Measurements from ENCODE around the gene CCDC40.

DNA sequence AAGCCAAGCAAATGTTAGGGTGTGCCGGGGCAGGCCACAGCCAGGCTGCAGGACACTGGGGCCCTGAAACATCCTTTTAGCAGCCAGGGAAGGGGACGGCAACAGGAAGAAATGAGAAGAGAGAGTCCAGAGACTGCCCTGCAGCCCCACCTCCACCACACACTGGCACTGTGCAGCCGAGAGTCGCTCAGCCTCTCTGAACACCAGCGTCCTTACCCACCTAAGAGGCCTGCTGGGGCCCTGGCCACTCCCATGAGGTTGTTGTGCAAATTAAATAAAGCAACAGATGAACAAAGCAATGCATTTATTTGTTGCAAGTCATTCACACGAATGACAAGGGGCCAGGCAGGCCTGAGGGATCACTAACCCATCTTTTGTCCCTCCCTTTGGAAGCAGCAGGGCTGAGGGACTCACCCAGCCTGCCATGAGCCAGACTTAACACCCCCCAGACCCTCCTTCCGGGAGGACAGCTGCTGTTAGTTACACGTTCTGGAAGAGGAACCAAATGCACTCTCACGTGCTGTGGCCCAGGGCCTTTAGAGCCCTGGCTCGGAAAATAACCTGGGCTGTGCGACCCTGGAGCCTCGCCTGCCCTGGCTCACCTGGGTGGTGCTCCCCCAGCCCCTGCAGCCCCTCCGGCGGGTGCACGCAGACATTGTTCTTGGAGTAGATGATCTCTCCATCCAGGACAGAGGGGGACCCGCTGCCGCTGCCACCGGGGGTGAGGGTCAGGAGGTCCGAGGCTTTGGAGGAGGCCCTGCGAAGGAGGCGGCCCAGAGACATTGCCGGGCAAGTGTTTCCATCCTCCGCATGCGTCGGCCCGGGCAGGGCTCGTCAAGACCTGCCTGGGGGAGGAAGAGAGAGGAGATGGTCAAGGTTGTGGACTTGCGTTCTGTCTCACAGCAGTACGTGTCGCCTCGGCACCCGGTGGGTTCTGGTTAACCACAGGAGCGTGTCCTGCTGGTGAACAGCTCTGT, 23.4 kb upstream of the CCDC40 start:
- TF ChIP-seq POLR2A (IDR thresholded peaks at IDR 0.05) (no peak), EP300 (IDR thresholded peaks at IDR 0.05) (no peak)
